ENCODE measurements around the gene TNS1. TPM values are rescaled to one million over a fixed set of nuclear protein-coding genes. Genes with fewer than 3 reads are reported as not detected.

The TNS1 gene
- total RNA-seq, 1 experiment from 2014 or later = 3.4 TPM

GRCh38 chr2:217807025-217807424 is 195.8 kb downstream of the TNS1 start:
- Histone ChIP-seq H3K23me2 (ENCODE audit: insufficient read length, low read depth, low read length, poor library complexity, severe bottlenecking) (no peaks in the 10 kb centered on the region), H3K23ac (ENCODE audit: insufficient read length, low read depth, low read length) (no peak overlapping the region), H3K18ac (ENCODE audit: insufficient read length, low read depth, low read length) (no peak overlapping the region), H2BK120ac (ENCODE audit: low read depth, low read length, poor library complexity, severe bottlenecking) (no peak overlapping the region), H4K8ac (replicated peaks; ENCODE audit: insufficient read length, low read depth, low read length) (no peak overlapping the region), H3K27ac (ENCODE audit: insufficient read length, low read depth, low read length) (no peak overlapping the region), H3K4ac (ENCODE audit: low read depth, low read length) (no peak overlapping the region), H4K20me1 (ENCODE audit: control insufficient read depth, insufficient read depth, insufficient read length) (no peaks in the 10 kb centered on the region), H3K4me2 (ENCODE audit: insufficient read depth, insufficient read length, low read length) (no peak overlapping the region), H4K91ac (ENCODE audit: insufficient read length, low read depth, low read length) (no peak overlapping the region), H3K79me1 (ENCODE audit: insufficient read depth, low read depth, low read length, poor library complexity, severe bottlenecking) (no peaks in the 10 kb centered on the region), H2AFZ (ENCODE audit: low read length) (no peak overlapping the region), H2BK5ac (ENCODE audit: insufficient read length, low read length) (no peak overlapping the region), H2BK15ac (ENCODE audit: low read depth, low read length) (no peak overlapping the region), H3K27me3 (ENCODE audit: insufficient read depth, low read length) (no peaks in the 10 kb centered on the region; the same call in 1 of the 2 replicates), H3K4me1 (ENCODE audit: insufficient read depth, low read length) (no peaks in the 10 kb centered on the region), H2BK12ac (ENCODE audit: insufficient read length, low read depth, low read length) (no peak overlapping the region), H3K9ac (ENCODE audit: extremely low read depth, insufficient read length, low read length) (no peak overlapping the region), H3K9me3 (ENCODE audit: control insufficient read depth, low read depth, low read length) (no peaks in the 10 kb centered on the region), H3K56ac (ENCODE audit: insufficient read length, low read depth, low read length) (no peak overlapping the region), H3K79me2 (ENCODE audit: insufficient read depth, low read length) (no peaks in the 10 kb centered on the region), H4K5ac (ENCODE audit: insufficient read length, low read depth, low read length) (no peak overlapping the region), H3T11ph (ENCODE audit: low read length) (no peak overlapping the region), H2AK5ac (ENCODE audit: insufficient read length, low read length) (no peak overlapping the region), H3K14ac (ENCODE audit: insufficient read depth, low read length) (no peak overlapping the region), H2BK20ac (ENCODE audit: low read depth, low read length, poor library complexity, severe bottlenecking) (no peak overlapping the region)
- H3K36me3 Mint-ChIP-seq (ENCODE audit: insufficient read depth in 1 of 3, low read depth in 3 of 3) = peaks cover 0 to 6% (median 6%) of the 10 kb centered on the region in 3 experiments; a peak in 3 of 7 replicates
- H3K27ac Mint-ChIP-seq = no peak overlapping the region; a peak in 1 of 7 replicates
- no CpG with 5 or more reads among the region's 3 CpGs for WGBS (ENCODE audit: extremely low coverage, insufficient read length, low lambda C conversion rate)
- DNase-seq = no peak
- H3K9me3 Mint-ChIP-seq = peaks cover 0 to 3% of the 10 kb centered on the region in 2 experiments; a peak in 2 of 5 replicates
- H3K4me1 Mint-ChIP-seq = 0 out of 4 replicates have a peak, but pooled peaks cover 0 to 2% of the 10 kb centered on the region in 2 experiments
- peaks cover 3% of the 10 kb centered on the region for H3K27me3 Mint-ChIP-seq (ENCODE audit: low read depth)
- no peak overlapping the region; a peak in 1 of 5 replicates for H3K4me3 Mint-ChIP-seq
- TF ChIP-seq CTCF (conservative IDR thresholded peaks at IDR 0.05) = no peak
